ENCODE data around the gene NCK2.

The NCK2 gene

DNA sequence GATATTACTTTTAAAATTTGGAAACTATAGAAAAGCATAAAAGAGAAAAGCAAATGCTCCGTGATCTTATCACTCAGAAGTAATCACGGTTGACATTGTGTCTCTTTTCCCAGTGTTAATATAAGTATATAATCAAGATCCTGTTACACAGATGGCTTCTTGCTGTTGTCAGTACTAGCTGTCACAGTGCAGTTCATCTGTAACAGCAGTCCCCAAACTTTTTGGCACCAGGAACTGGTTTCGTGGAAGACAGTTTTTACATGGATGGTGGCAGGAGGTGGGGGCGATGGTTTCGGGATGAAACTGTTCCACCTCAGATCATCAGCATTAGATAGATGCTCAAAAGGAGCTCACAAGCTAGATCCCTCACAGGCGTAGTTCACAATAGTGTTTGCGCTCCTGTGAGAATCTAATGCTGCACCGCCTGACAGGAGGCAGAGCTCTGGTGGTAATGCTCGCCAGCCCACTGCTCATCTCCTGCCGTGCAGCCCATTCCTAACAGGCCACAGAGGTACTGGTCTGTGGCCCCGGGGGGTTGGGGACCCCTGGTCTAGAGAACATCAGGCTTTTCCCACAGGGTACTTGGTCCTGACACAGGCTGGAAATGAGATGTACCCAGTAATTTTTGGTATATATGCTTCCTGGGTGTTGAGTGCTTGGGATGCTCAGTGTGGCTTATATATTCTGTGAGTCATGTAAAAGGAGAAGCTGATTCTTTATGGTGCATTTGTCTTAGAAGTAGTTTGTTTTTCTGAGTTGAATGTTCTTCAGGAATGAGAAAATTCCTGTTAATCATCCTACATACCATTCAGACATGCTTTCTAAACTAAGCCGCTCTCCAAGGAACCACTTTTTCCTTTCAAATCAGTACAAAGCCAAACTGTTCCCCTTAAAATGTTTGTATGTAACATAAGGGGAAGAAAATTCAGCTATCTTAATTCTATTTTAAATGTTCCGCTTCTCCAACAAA, 121.8 kb downstream of the NCK2 start:
- in situ Hi-C loops (cut with MboI; ENCODE audit: low sequenced_read_pairs), result no loop called here

DNA sequence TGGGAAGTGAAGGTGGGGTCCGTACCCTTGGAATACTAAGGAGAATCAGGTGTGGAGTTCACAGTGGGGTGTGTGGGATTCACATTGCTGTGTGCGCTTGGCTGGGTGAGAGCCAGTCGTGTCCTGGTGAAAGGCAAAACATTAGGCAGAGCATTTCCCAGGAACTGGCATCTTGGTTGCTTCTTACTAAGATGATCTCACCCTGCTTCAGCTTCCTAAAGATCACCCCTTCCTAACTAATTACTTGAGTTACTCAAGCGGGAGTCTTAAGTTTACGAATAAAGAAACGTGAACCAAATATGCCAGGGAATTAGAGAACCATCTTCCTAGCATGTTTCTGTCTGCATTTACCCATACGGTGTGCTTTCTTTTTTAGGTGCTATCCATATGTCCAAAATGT, 122.9 kb downstream of the NCK2 start:
- in situ Hi-C loops (cut with MboI; ENCODE audit: low sequenced_read_pairs), result no loop called here

DNA sequence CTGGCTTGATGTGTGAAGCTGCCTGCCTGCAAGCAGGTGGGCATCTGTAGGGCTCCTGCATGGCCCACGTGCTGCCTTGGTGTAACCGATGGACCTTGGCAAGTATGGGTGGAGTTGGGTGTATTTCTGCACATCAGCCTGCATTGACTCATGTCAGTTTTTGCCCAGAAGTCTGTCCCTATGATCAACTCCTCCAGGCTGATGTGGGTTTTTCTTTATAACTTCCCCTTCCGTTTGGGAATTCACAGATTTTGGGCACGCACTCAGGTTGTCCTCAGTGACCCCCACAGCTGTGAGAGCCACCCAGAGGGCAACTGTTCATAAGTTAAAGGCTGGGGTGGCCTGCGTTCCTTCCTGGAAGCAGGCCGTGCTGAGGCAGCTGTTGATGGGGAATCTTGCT, 123.3 kb downstream of the NCK2 start:
- in situ Hi-C loops (cut with MboI; ENCODE audit: low sequenced_read_pairs), result no loop called here

DNA sequence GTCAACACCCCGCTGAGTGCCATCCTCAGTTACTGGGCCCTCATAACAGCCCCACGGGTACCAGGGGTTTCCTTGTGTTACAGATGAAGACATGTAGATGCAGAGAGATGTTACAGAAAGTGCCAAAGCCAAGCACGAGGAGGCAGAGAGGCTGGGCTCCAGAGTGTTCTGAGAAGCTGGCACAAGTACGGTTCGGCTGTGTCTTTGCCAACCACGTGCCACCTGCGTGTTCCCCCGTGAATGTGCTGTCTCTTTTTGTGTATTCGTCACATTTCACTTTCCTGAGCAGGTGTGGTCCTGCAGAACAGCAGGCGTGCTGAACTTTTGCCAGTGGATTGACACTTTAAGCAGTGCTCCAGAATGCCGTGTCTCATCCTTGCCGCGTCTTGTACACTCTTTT, 124.6 kb downstream of the NCK2 start:
- in situ Hi-C loops (cut with MboI; ENCODE audit: low sequenced_read_pairs), result no loop called here

- in situ Hi-C loops (cut with MboI; ENCODE audit: low sequenced_read_pairs), result no loop called here
Measured at GRCh38 chr2:105870062-105870461, 125.3 kb downstream of the NCK2 start.

- in situ Hi-C loops (cut with MboI; ENCODE audit: low sequenced_read_pairs), result no loop called here
Measured at GRCh38 chr2:105870858-105871257, 126.1 kb downstream of the NCK2 start.

DNA sequence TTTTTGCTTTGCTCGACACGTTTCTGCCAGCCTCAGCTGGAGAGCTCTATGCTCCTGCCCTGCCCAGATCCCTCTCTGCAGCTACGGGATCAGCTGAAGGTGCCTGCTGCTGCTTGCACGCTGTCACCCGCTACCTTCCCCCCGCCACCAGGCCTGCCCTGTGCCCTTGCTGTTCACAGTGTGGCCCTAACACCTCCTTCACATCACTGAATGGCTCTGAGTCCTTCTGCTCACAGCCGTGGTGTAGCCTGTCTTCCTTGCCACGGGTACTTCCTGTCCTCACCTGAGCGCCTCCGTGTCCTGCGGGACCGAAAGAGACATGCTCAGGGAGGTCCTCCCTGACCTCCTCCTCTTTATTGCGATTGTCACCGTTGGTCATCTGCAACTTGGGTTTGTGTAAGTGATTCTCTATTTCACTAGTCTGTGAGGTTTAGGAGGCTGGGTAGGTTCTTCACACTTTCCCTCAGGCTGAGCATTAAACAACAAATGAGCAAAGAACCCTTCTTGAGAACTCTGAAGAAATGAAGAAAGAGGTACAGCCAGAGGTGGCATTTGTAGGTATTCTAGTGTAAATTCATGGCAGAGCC, 127.5 kb downstream of the NCK2 start:
- in situ Hi-C loops (cut with MboI; ENCODE audit: low sequenced_read_pairs), result no loop called here

GRCh38 chr2:105872830-105873229, 128.1 kb downstream of the NCK2 start:
- in situ Hi-C loops (cut with MboI; ENCODE audit: low sequenced_read_pairs), result no loop called here

GRCh38 chr2:105873281-105873680, 128.6 kb downstream of the NCK2 start:
- in situ Hi-C loops (cut with MboI; ENCODE audit: low sequenced_read_pairs), result no loop called here

DNA sequence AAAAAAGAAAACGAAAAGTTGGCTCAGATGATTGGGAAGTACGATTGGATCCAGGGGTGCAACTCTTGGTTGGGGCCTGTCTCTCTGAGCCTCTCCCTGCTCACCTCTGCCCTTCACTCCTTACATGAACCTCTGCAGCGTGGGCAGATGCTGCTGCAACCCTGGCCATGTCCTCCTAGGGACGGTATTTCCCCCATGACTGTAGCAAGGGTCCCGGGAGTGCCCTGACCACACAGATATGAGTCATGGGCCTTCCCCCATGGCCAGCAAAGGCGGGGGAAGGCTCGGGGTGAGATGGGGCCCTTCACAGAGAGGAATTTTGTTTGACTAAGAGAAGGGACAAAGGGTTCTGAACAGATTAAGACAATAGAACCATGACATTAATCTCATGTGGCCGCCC, 129.0 kb downstream of the NCK2 start:
- in situ Hi-C loops (cut with MboI; ENCODE audit: low sequenced_read_pairs), result no loop called here

- in situ Hi-C loops (cut with MboI; ENCODE audit: low sequenced_read_pairs), result no loop called here
Measured at GRCh38 chr2:105874466-105874865, 129.8 kb downstream of the NCK2 start.

- in situ Hi-C loops (cut with MboI; ENCODE audit: low sequenced_read_pairs), result loop anchor here (25.0 kb wide), 1 partner anchor 288 kb away; no protein-coding TSS in a partner anchor
Measured at GRCh38 chr2:105875241-105875640, 130.5 kb downstream of the NCK2 start.

GRCh38 chr2:105876191-105876590, 131.5 kb downstream of the NCK2 start:
- in situ Hi-C loops (cut with MboI; ENCODE audit: low sequenced_read_pairs), result loop anchor here (25.0 kb wide), 1 partner anchor 289 kb away; no protein-coding TSS in a partner anchor

DNA sequence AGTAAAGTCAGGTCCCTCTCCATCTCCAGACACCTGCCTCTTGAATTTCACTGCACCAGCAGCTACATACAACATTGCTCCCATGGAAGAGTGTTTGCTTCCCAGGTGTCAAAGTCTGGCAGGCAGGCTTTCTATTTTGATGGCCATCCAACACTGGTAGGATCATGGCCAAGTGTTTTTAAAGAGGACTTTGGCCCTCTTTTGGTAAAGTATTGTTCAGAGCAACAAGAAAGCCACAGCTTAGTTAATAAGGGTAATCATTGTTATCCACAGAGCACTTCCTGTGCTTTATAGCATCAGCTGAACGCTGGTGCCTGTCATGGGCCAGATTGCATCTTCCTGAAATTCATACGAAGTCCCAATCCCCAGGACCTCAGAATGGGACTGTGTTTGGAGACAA, 133.2 kb downstream of the NCK2 start:
- in situ Hi-C loops (cut with MboI; ENCODE audit: low sequenced_read_pairs), result loop anchor here (25.0 kb wide), 1 partner anchor 291 kb away; no protein-coding TSS in a partner anchor

- in situ Hi-C loops (cut with MboI; ENCODE audit: low sequenced_read_pairs), result loop anchor here (25.0 kb wide), 1 partner anchor 292 kb away; no protein-coding TSS in a partner anchor
Measured at GRCh38 chr2:105879106-105879802, 134.5 kb downstream of the NCK2 start.

DNA sequence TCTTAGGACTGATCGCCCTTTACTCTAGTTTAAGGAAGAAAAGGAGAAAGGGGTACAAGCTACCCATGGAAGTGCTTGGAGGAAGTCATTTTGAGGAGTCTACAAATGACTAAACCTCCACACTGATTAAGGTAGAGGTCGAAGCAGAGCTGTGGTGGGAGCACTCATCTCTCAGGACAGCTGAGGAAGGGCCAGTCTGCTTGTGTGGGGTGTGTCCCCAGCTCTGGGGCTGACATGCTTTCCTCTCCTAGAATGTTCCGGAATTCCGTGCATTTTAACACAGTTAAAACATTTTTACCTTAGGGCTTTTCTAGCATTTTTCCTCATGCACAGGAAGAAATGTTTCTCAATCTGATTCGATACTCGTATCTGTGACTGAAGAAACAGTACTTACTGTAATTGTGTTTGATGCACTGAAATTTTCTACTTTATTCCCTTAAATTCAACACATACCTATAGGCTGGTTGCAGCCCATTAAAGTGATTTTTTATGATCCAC, 135.1 kb downstream of the NCK2 start:
- in situ Hi-C loops (cut with MboI; ENCODE audit: low sequenced_read_pairs), result loop anchor here (25.0 kb wide), 1 partner anchor 293 kb away; no protein-coding TSS in a partner anchor

- in situ Hi-C loops (cut with MboI; ENCODE audit: low sequenced_read_pairs), result loop anchor here (25.0 kb wide), 1 partner anchor 293 kb away; no protein-coding TSS in a partner anchor
Measured at GRCh38 chr2:105880637-105881036, 135.9 kb downstream of the NCK2 start.

- in situ Hi-C loops (cut with MboI; ENCODE audit: low sequenced_read_pairs), result loop anchor here (25.0 kb wide), 1 partner anchor 294 kb away; no protein-coding TSS in a partner anchor
Measured at GRCh38 chr2:105881286-105882136, 136.8 kb downstream of the NCK2 start.

- in situ Hi-C loops (cut with MboI; ENCODE audit: low sequenced_read_pairs), result loop anchor here (25.0 kb wide), 1 partner anchor 295 kb away; no protein-coding TSS in a partner anchor
Measured at GRCh38 chr2:105882341-105882740, 137.6 kb downstream of the NCK2 start.

- in situ Hi-C loops (cut with MboI; ENCODE audit: low sequenced_read_pairs), result loop anchor here (25.0 kb wide), 1 partner anchor 296 kb away; no protein-coding TSS in a partner anchor
Measured at GRCh38 chr2:105882920-105883435, 138.3 kb downstream of the NCK2 start.

All from HL-60/S4 treated with phorbol 12-myristate 13-acetate at 8.2 ng/mL for 4 days and 3 days (cell line).